ENCODE measurements around the gene EVPLL.
"Not testable (repeated sequence)": the region's sequence is repeated elsewhere in the genome, so short reads cannot be mapped to it uniquely, and the experiment has no call there.

Gene EVPLL

GRCh38 chr17:18371455-18371854 is 6.1 kb upstream of the EVPLL start:
- H3K9ac ChIP-seq (ENCODE audit: low read depth, low read length, poor library complexity) = no peak overlapping the region
- no peaks in the 10 kb centered on the region for H3K79me1 ChIP-seq (ENCODE audit: low read depth, low read length)
- H3K23ac ChIP-seq (ENCODE audit: low read depth, low read length, poor library complexity) = no peak overlapping the region
- H2BK12ac ChIP-seq (ENCODE audit: low read length) = no peak overlapping the region
- no peak for DNase-seq (ENCODE audit: low spot score)
- H2BK120ac ChIP-seq (ENCODE audit: low read depth, low read length) = no peak overlapping the region
- H2AK5ac ChIP-seq (ENCODE audit: low read depth, low read length) = no peak overlapping the region
- H2AFZ ChIP-seq (ENCODE audit: low read length) = no peak overlapping the region
- no peak overlapping the region for H3K4me2 ChIP-seq (ENCODE audit: insufficient read depth, low read length, poor library complexity, severe bottlenecking)
- no peak overlapping the region for H2BK5ac ChIP-seq (ENCODE audit: low read length)
- no peak overlapping the region for H4K91ac ChIP-seq (ENCODE audit: low read depth, low read length, poor library complexity)
- H3K4ac ChIP-seq (ENCODE audit: low read length) = no peak overlapping the region
- no peak overlapping the region for H4K8ac ChIP-seq (ENCODE audit: low read depth, low read length)
- no peaks in the 10 kb centered on the region for H3K4me1 ChIP-seq (ENCODE audit: control insufficient read depth in 2 of 2, insufficient read depth in 1 of 2, low read depth in 1 of 2, low read length in 2 of 2)
- no peak overlapping the region for H3K4me3 ChIP-seq (ENCODE audit: low read length in 2 of 2)
- H3K36me3 ChIP-seq (replicated peaks in 1 of 2; ENCODE audit: control insufficient read depth in 2 of 2, insufficient read depth in 2 of 2, low read length in 2 of 2) = no peaks in the 10 kb centered on the region
- H3K9me3 ChIP-seq (replicated peaks in 1 of 2; ENCODE audit: control insufficient read depth in 2 of 2, insufficient read depth in 1 of 2, low read depth in 1 of 2, low read length in 2 of 2) = no peaks in the 10 kb centered on the region
- H3K27me3 ChIP-seq (ENCODE audit: control insufficient read depth in 3 of 3, insufficient read depth in 3 of 3, low read depth in 1 of 3, low read length in 3 of 3) = peaks cover 0 to 4% (median 0%) of the 10 kb centered on the region in 3 experiments
- no peak overlapping the region for H3K14ac ChIP-seq (ENCODE audit: low read length)
- H3K18ac ChIP-seq (ENCODE audit: low read length) = no peak overlapping the region
- no CpG with 5 or more reads among the region's 7 CpGs for WGBS, 2 donors (ENCODE audit: extremely low coverage in 2 of 2, insufficient read length in 2 of 2, insufficient replicate concordance in 1 of 2)
- H2BK15ac ChIP-seq (ENCODE audit: low read length) = no peak overlapping the region
- H3K27ac ChIP-seq (replicated peaks; ENCODE audit: low read length) = no peak overlapping the region

- H3K23ac ChIP-seq (ENCODE audit: low read depth, low read length, poor library complexity); H3K27ac ChIP-seq (replicated peaks; ENCODE audit: low read length); DNase-seq (ENCODE audit: low spot score): not testable (repeated sequence)
Measured at GRCh38 chr17:18373181-18373580, 4.4 kb upstream of the EVPLL start.

GRCh38 chr17:18374216-18374615 is 3.4 kb upstream of the EVPLL start:
- Histone ChIP-seq H4K8ac (ENCODE audit: low read depth, low read length) (no peak overlapping the region), H4K91ac (ENCODE audit: low read depth, low read length, poor library complexity) (no peak overlapping the region), H3K23ac (ENCODE audit: low read depth, low read length, poor library complexity) (no peak overlapping the region), H2BK5ac (ENCODE audit: low read length) (no peak overlapping the region), H2BK120ac (ENCODE audit: low read depth, low read length) (no peak overlapping the region), H2AK5ac (ENCODE audit: low read depth, low read length) (no peak overlapping the region), H3K4me1 (ENCODE audit: control insufficient read depth in 2 of 2, insufficient read depth in 1 of 2, low read depth in 1 of 2, low read length in 2 of 2) (no peaks in the 10 kb centered on the region), H3K27ac (replicated peaks; ENCODE audit: low read length) (no peak overlapping the region), H3K18ac (ENCODE audit: low read length) (no peak overlapping the region), H2BK15ac (ENCODE audit: low read length) (no peak overlapping the region), H3K79me1 (ENCODE audit: low read depth, low read length) (no peaks in the 10 kb centered on the region), H3K9ac (ENCODE audit: low read depth, low read length, poor library complexity) (no peak overlapping the region), H3K27me3 (ENCODE audit: control insufficient read depth in 3 of 3, insufficient read depth in 3 of 3, low read depth in 1 of 3, low read length in 3 of 3) (peaks cover 0 to 4% (median 0%) of the 10 kb centered on the region in 3 experiments), H2BK12ac (ENCODE audit: low read length) (no peak overlapping the region), H3K36me3 (replicated peaks in 1 of 2; ENCODE audit: control insufficient read depth in 2 of 2, insufficient read depth in 2 of 2, low read length in 2 of 2) (no peaks in the 10 kb centered on the region), H3K14ac (ENCODE audit: low read length) (no peak overlapping the region), H2AFZ (ENCODE audit: low read length) (no peak overlapping the region), H3K4me3 (ENCODE audit: low read length in 2 of 2) (no peak overlapping the region), H3K4me2 (ENCODE audit: insufficient read depth, low read length, poor library complexity, severe bottlenecking) (no peak overlapping the region), H3K4ac (ENCODE audit: low read length) (no peak overlapping the region), H3K9me3 (replicated peaks in 1 of 2; ENCODE audit: control insufficient read depth in 2 of 2, insufficient read depth in 1 of 2, low read depth in 1 of 2, low read length in 2 of 2) (no peaks in the 10 kb centered on the region)
- WGBS, 2 donors (ENCODE audit: extremely low coverage in 2 of 2, insufficient read length in 2 of 2, insufficient replicate concordance in 1 of 2) = no CpG with 5 or more reads among the region's 7 CpGs
- no peak for DNase-seq (ENCODE audit: low spot score)

More at GRCh38 chr17:18373181-18373580, 4.4 kb upstream of the EVPLL start:
- H3K4me3 ChIP-seq (ENCODE audit: low read length in 2 of 2); H3K4ac ChIP-seq (ENCODE audit: low read length); H3K14ac ChIP-seq (ENCODE audit: low read length); H3K4me2 ChIP-seq (ENCODE audit: insufficient read depth, low read length, poor library complexity, severe bottlenecking); H2BK120ac ChIP-seq (ENCODE audit: low read depth, low read length); H3K9me3 ChIP-seq (replicated peaks in 1 of 2; ENCODE audit: control insufficient read depth in 2 of 2, insufficient read depth in 1 of 2, low read depth in 1 of 2, low read length in 2 of 2); H4K8ac ChIP-seq (ENCODE audit: low read depth, low read length); H3K9ac ChIP-seq (ENCODE audit: low read depth, low read length, poor library complexity); H3K36me3 ChIP-seq (replicated peaks in 1 of 2; ENCODE audit: control insufficient read depth in 2 of 2, insufficient read depth in 2 of 2, low read length in 2 of 2); H2BK15ac ChIP-seq (ENCODE audit: low read length); H3K79me1 ChIP-seq (ENCODE audit: low read depth, low read length); H2AK5ac ChIP-seq (ENCODE audit: low read depth, low read length); H2BK5ac ChIP-seq (ENCODE audit: low read length); H3K18ac ChIP-seq (ENCODE audit: low read length); H3K4me1 ChIP-seq (ENCODE audit: control insufficient read depth in 2 of 2, insufficient read depth in 1 of 2, low read depth in 1 of 2, low read length in 2 of 2); H2BK12ac ChIP-seq (ENCODE audit: low read length); H2AFZ ChIP-seq (ENCODE audit: low read length); H4K91ac ChIP-seq (ENCODE audit: low read depth, low read length, poor library complexity); H3K27me3 ChIP-seq (ENCODE audit: control insufficient read depth in 3 of 3, insufficient read depth in 3 of 3, low read depth in 1 of 3, low read length in 3 of 3): not testable (repeated sequence)
- no CpG with 5 or more reads among the region's 6 CpGs for WGBS, 2 donors (ENCODE audit: extremely low coverage in 2 of 2, insufficient read length in 2 of 2, insufficient replicate concordance in 1 of 2)

- Histone ChIP-seq H3K9me3 (replicated peaks in 1 of 2; ENCODE audit: control insufficient read depth in 2 of 2, insufficient read depth in 1 of 2, low read depth in 1 of 2, low read length in 2 of 2) (no peaks in the 10 kb centered on the region), H3K4ac (ENCODE audit: low read length) (no peak overlapping the region), H3K4me3 (ENCODE audit: low read length in 2 of 2) (no peak overlapping the region), H3K27me3 (ENCODE audit: control insufficient read depth in 3 of 3, insufficient read depth in 3 of 3, low read depth in 1 of 3, low read length in 3 of 3) (peaks cover 0 to 7% (median 0%) of the 10 kb centered on the region in 3 experiments), H2AK5ac (ENCODE audit: low read depth, low read length) (no peak overlapping the region), H3K79me1 (ENCODE audit: low read depth, low read length) (no peaks in the 10 kb centered on the region), H3K23ac (ENCODE audit: low read depth, low read length, poor library complexity) (no peak overlapping the region), H2BK12ac (ENCODE audit: low read length) (no peak overlapping the region), H3K4me1 (ENCODE audit: control insufficient read depth in 2 of 2, insufficient read depth in 1 of 2, low read depth in 1 of 2, low read length in 2 of 2) (peaks cover 0 to 2% of the 10 kb centered on the region in 2 donors), H3K36me3 (replicated peaks in 1 of 2; ENCODE audit: control insufficient read depth in 2 of 2, insufficient read depth in 2 of 2, low read length in 2 of 2) (no peaks in the 10 kb centered on the region), H3K4me2 (ENCODE audit: insufficient read depth, low read length, poor library complexity, severe bottlenecking) (no peak overlapping the region), H2BK120ac (ENCODE audit: low read depth, low read length) (no peak overlapping the region), H4K8ac (ENCODE audit: low read depth, low read length) (no peak overlapping the region), H2BK5ac (ENCODE audit: low read length) (no peak overlapping the region), H2BK15ac (ENCODE audit: low read length) (no peak overlapping the region), H3K27ac (replicated peaks; ENCODE audit: low read length) (no peak overlapping the region), H2AFZ (ENCODE audit: low read length) (no peak overlapping the region), H3K18ac (ENCODE audit: low read length) (no peak overlapping the region), H3K9ac (ENCODE audit: low read depth, low read length, poor library complexity) (no peak overlapping the region), H4K91ac (ENCODE audit: low read depth, low read length, poor library complexity) (no peak overlapping the region), H3K14ac (ENCODE audit: low read length) (no peak overlapping the region)
- DNase-seq (ENCODE audit: low spot score) = no peak
- WGBS, 2 donors (ENCODE audit: extremely low coverage in 2 of 2, insufficient read length in 2 of 2, insufficient replicate concordance in 1 of 2) = no CpG with 5 or more reads among the region's 2 CpGs
Measured at GRCh38 chr17:18378205-18378505, 577 bp downstream of the EVPLL start.

All from neuronal stem cell (in vitro differentiated cells).